IPS DF 4.7 (cell line): ENCODE measurements around the gene LRP1B.
"Not testable (repeated sequence)": the region's sequence is repeated elsewhere in the genome, so short reads cannot be mapped to it uniquely, and the experiment has no call there.

Experiments used
- DNase-seq: peaks from one replicate; pipeline ENCODE4 v3.0.0-alpha.2; 2013; ENCODE audit warnings: low spot score; ENCODE audit errors: extremely low read depth

Gene LRP1B

GRCh38 chr2:140580532-140581151 lies 1550.2 kb downstream of the LRP1B start:
- no peak for DNase-seq

GRCh38 chr2:140577453-140577852 lies 1553.4 kb downstream of the LRP1B start:
- DNase-seq, result no peak

- no peak for DNase-seq
Measured at GRCh38 chr2:140567734-140568133, 1563.1 kb downstream of the LRP1B start.

- no peak for DNase-seq
Measured at GRCh38 chr2:140565756-140566155, 1565.1 kb downstream of the LRP1B start.

GRCh38 chr2:140555701-140556100 lies 1575.1 kb downstream of the LRP1B start:
- no peak for DNase-seq

GRCh38 chr2:140552634-140553033 lies 1578.2 kb downstream of the LRP1B start:
- DNase-seq, result no peak

GRCh38 chr2:140551287-140551686 lies 1579.5 kb downstream of the LRP1B start:
- no peak for DNase-seq

GRCh38 chr2:140550821-140551220 lies 1580.0 kb downstream of the LRP1B start:
- DNase-seq, result no peak

GRCh38 chr2:140544769-140545168 lies 1586.0 kb downstream of the LRP1B start:
- not testable (repeated sequence) for DNase-seq

- DNase-seq, result no peak
Measured at GRCh38 chr2:140542627-140543026, 1588.2 kb downstream of the LRP1B start.

GRCh38 chr2:140539242-140539875 lies 1591.5 kb downstream of the LRP1B start:
- no peak for DNase-seq

GRCh38 chr2:140529706-140530105 lies 1601.1 kb downstream of the LRP1B start:
- no peak for DNase-seq

- DNase-seq, result no peak
Measured at GRCh38 chr2:140528982-140529381, 1601.8 kb downstream of the LRP1B start.

- DNase-seq, result no peak
Measured at GRCh38 chr2:140526575-140526974, 1604.2 kb downstream of the LRP1B start.

GRCh38 chr2:140512106-140512505 lies 1618.7 kb downstream of the LRP1B start:
- DNase-seq, result no peak

- no peak for DNase-seq
Measured at GRCh38 chr2:140509765-140510164, 1621.1 kb downstream of the LRP1B start.

- no peak for DNase-seq
Measured at GRCh38 chr2:140508756-140509155, 1622.1 kb downstream of the LRP1B start.

GRCh38 chr2:140506606-140507005 lies 1624.2 kb downstream of the LRP1B start:
- no peak for DNase-seq

- no peak for DNase-seq
Measured at GRCh38 chr2:140504601-140505000, 1626.2 kb downstream of the LRP1B start.

GRCh38 chr2:140502951-140503630 lies 1627.7 kb downstream of the LRP1B start:
- DNase-seq, result no peak

GRCh38 chr2:140498360-140498759 lies 1632.5 kb downstream of the LRP1B start:
- DNase-seq, result no peak

GRCh38 chr2:140496714-140497113 lies 1634.1 kb downstream of the LRP1B start:
- DNase-seq, result no peak

- DNase-seq, result no peak
Measured at GRCh38 chr2:140491876-140492275, 1638.9 kb downstream of the LRP1B start.
